OCI-LY7 (cell line): Measurements from ENCODE around the gene TEX28.
"Not testable (repeated sequence)": the region's sequence is repeated elsewhere in the genome, so short reads cannot be mapped to it uniquely, and the experiment has no call there.

Source experiments
- CTCF ChIP-seq: fragments of 200-600 bp; sonication (generic); conservative IDR thresholded peaks from 2 replicates; pipeline ENCODE4 v1.5.1; 2014; ENCODE audit warnings: mild to moderate bottlenecking, antibody characterized with exemption, low read length, moderate library complexity, mixed read lengths
- EZH2phosphoT487 ChIP-seq: fragments of 200-600 bp; sonication (generic); IDR thresholded peaks from 2 replicates; pipeline ENCODE4 v1.6.1; 2018; ENCODE audit warnings: low read depth, borderline replicate concordance, mild to moderate bottlenecking, mixed run types, antibody characterized with exemption, low read length, moderate library complexity, mixed read lengths

DNA sequence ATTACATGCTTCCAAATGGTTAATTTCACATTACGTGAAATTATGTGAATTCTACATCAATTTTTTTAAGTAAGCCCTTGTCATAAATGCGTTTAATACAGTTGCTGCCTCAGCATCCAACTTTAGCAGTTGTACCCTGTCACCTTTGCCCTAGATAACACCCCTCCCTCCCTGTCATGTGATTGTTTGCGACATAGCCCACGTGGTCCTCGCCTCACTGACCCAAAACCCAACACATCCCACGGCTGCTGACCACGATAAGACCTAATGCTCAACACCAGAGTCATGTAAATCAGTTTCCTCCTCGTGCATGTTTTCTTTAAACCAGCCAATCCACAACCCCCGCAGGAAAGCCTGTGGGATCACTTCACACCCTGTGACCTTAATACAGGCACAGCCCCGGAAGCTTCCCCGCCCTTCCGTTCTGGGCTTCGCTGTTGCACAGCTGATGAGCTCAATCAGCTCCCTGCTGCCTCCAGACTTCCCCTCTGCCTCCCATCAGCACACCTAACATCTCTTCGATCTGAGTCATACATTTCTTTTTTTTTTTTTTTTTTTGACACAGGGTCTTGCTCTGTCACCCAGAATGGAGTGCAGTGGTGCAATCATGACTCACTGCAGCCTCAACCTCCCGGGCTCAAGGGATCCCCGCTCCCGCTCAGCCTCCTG lies 47.4 kb downstream of the TEX28 start:
- not testable (repeated sequence) for TF ChIP-seq CTCF, EZH2phosphoT487
